GM19099 (cell line): ENCODE data around the gene TSHZ1.

Experiments used
- POLR2A ChIP-seq: IDR thresholded peaks from 3 replicates; pipeline ENCODE4 v1.6.1; 2011; ENCODE audit warnings: low read depth; ENCODE audit not compliant: insufficient read length; ENCODE audit errors: extremely low read depth

Gene TSHZ1

DNA sequence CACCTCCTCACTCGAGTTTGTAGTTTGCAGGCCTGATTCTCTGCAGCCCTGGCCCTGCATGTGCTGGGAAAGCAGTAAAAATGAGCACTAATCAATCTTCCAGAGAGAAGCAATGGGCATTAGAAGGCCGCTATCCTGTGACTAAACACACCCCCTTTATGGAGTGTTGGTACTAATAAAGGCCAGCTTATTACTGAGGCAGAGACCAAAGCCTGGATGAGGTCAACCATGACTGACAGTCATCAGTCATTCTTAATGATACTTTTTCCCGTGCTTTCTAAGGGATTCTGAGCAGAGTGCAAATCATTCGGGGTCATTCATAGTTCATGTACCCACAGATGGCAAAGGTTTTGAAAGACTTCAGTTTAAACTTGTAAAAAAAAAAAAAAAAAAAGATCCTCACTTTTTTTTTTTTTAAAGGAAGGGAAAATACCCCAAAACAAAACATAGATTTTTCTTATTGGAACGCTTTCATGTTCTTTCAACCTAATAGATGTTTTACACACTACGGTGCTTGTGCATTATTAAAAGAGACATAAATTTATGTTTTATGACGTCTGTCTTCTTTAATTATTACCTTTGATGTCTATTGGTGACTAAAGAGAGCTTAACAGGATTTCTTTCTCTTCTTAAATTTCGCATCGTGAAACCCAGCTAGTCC lies 13.2 kb downstream of the TSHZ1 start:
- no peak for TF ChIP-seq POLR2A

DNA sequence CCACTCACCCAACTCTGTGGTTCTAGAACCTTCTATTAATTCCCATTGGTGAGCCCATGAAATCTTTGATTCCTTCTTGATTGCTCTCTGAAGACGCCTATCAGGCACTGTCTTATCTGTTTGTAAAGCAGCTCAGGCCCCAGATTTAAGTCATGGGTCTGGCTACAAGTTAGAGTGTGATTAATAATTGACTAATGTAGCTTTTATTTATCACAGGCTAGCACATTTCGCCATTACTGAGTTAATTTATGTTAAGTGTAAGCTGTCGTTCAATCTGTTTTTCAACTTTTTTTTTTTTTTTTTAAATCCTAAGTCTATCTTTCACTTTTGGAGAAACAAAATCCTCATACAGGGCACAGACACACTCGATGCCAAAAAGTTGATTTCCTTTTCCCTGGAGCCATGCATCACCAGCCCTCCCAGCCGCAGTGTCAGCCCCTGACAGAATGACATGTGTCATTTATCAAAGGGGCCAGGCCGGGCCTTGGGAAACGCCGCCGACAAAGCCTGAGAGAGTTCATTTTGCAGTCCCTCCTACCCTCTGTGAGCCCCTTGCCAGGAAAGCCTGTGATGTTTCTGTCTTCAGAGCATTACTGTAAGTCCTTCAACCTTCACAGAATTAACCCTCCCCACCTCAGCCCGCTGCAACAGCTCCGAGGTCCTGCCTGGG lies 15.8 kb downstream of the TSHZ1 start:
- TF ChIP-seq POLR2A, result no peak

DNA sequence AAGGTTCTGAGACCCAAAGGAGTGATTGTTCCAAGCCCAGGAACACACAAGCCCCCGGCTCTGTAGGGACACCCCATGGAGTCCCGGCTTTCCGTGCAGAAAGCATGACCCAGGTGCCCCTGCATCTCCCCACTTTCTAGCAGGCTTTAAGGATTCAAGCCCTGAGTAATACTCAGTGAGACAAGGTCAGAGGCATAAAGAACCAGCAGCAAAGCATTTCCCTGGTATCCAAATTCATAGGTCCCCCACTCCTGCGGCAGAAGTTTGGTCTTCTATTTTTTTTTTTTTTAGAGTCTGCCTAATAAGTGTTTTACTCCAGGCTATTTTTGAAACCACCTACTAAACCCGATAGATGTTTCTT lies 16.3 kb downstream of the TSHZ1 start:
- no peak for TF ChIP-seq POLR2A

DNA sequence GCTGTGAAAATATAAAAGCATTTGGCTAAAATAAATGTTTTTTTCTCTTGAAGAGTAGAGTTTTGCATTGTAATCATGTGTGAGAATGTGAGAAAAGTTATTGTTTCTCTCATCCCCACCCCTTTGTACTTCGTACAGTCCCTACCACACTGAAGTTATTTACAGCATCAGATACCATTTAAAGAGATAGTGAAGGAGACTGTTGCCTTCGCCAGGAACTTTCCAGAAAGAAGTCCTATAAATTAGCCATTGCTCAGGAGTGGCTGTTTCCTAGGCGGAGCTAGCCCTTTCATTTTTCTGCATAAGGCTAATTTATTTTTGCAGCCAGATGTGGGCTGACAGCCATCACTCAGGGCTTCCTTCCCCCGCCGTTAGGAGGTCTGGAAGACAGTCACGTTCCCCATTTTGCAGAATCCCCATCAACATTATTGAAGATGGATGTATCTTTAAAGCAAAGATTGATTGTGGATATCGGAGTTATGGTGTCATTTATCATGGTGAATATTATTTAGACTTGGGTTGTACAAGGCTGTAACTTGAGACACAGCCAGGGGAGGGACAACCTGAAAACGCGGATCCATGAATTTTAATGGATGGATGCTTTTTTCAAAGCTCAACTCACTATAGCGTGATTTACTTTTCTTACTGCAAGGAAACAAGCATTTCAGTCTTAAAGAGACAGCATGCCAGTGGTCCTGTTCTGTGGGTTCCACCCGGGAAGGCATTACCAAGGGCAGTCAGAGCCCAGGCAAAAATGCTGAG lies 17.1 kb downstream of the TSHZ1 start:
- TF ChIP-seq POLR2A, result no peak

DNA sequence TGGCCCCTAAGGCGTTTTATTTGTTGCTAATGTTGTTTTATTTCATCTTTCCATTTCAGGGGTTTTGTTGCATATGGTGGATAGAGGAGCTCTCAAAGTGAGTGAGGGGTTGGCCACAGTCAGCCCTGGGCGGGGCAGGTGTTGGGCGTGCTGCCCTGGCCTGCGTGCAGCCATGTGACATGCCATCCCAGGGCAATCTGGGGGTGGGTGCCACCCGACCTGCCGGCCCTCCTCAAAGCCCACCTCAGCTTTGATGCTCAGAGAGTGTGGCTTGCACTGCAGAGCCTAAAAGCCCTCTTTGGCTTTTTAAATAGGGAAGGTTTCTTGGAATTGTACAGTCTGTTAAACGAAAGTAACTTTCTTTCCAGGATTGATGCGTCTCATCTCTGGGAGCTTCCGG lies 18.4 kb downstream of the TSHZ1 start:
- no peak for TF ChIP-seq POLR2A

DNA sequence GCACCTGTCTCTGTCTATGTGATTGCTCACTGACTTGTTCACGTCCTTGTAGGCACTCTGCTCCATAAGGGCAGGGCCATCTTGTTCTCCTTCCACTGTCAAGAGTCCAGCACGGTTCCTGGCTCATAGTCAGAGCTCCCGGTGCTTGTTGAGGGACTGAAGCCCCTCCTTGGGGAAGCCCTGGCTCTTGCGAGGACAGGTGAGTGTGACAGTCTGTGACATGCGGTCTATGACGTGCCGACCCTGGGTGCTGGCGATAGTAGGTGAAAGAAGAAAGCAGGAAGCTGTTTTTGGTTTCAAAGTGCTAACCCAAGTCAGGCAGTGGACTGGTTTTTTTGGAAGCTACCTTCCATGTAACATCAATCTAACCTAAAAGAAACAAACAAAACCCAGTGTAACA lies 18.8 kb downstream of the TSHZ1 start:
- TF ChIP-seq POLR2A, result no peak

DNA sequence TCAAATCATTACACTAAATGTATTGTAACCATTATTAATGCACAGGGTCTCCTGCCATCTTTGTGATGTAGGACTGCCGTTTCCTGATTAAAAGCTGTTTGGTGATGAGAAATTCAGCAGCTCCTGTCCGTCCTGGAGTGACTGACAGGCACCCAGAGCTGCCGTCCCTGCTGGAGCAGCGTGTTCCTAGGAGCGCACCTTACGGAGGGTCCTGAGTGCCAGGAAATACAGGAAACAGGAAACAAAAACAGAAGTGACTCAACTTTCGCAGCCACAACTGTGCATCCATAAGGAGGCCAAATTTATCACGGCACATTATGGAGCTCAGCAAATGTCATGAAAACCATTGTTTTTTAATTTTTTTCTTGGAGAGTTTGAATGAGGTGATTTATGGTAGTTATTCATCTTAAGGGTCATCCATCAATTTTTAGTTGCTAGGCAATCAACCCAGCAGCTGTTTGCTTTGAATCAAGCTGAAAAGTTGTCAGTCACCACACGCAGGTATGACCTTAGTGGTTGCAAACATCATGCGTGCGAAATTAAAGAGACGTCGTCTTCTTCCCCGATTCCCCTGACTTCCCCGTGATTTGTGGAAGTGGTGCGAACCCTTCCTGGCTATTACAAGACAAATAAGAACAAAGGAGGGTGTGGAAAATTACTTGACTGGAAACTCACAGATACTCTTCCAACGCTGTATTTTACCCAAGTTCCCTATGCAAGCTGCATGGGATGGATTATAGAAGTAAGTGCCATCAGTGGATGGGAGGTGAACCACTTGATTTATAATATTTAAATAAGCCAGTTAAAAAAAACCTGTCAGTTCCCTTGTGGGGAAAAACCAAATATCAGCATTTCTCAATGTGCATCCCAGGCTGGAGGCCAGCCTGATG lies 19.8 kb downstream of the TSHZ1 start:
- TF ChIP-seq POLR2A, result no peak

DNA sequence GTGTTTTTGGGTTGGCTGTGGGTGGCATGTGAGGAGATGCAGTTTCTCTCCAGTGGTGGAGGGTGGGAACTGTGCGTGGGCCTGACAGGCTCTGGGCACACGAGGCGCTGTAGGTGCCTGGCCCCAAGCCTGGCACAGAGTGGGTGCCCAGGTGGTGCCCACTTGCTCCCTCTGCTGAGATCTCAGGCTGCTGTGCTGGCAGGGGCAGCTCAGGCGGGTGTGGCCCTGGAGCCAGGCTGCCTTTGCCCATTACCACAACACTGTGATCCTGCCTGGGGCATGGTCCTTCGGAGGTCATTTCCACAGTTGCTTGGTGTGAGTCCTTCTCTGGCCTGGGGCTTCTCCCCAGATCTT lies 20.4 kb downstream of the TSHZ1 start:
- no peak for TF ChIP-seq POLR2A

DNA sequence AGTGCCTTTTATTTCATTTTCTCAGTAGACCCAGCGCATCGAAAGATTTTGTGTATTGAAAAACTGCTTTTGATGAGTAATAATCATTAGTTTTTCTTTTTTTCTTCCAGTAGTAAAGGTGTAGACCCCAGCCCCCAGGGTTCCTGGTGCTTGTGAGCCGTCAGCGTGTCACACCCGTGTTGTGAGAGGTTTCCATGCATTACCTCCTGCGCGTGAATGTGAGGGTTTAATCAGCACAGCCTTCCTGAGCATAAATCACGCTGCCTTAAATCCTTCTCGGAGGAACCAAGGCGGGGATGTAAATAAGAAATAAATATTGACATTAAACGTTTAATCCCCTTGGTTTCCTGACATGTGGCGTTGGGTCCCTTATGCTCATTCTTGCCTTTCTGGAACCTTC lies 24.3 kb downstream of the TSHZ1 start:
- no peak for TF ChIP-seq POLR2A

DNA sequence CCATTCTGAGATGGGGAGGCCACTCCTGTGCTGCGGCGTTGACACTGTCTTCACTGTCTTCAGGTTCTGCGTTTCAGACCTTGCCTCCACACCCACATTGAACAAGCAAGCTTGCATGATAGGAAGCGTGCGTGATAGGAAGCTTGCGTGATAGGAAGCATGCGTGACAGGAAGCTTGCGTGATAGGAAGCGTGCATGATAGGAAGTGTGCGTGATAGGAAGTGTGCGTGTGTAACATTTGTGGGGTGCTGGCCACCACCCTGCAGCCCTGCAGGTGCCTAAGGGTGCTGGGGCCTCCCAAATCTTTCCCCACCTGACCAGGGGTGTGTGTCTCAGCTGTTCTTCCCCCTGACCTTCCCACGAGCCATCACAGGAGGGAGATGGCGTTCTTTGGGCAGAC lies 25.3 kb downstream of the TSHZ1 start:
- no peak for TF ChIP-seq POLR2A

DNA sequence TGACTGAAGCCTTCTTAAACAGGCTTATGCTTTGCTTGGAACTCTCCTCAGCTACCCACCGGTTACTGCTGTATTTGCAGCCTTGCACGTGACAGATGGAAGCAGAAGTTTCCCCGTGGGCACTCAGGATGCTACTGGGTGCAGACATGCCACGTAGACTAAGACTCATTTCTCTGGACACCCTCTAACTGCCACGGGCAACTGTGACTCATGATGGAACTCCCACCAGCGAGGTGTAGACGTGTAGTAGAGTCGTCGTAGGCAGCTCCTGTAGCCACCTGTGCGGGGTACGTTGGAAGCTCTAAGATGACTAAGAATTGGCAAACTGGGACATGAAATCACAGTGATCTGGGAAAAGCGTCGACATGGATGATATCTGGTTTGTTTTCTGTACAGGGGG lies 27.5 kb downstream of the TSHZ1 start:
- no peak for TF ChIP-seq POLR2A

DNA sequence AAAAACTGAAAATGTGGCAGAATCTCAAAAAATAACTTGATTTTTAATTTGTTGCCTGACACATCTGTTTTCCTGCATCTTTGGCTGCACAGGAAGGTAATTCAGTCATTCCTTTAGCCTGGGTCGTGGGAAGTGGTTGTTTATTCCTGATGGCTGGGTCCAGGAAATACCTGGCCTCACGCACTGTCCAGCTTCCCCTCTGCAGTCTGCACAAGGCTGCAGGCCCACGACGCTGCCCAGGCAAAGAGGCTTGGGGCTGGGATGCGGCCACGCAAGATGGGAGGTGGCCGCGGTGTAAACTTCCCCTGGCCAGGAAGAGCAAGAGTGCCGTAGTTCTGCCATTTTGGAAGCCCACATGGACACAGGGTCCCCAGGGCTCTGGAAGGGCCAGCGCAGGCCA lies 28.2 kb downstream of the TSHZ1 start:
- no peak for TF ChIP-seq POLR2A

DNA sequence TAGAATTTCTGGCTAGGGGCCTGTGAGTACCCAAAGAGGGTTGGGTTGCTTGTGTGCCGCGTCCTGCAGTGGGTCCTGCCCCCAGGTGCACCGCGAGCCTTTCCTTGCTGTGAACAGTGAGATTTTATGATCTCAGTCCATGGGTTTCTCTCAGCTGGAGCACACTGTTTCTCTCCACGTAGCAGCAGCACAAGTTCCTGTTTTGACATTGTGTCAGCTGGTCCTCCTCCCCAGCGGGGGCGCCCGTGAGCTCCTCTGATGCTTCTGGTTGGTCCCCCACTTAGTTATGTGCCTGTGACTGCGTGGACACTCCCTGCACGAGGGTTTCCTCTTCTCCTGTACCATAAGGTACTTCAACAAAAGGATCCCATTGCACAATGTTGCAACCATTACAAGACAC lies 29.8 kb downstream of the TSHZ1 start:
- TF ChIP-seq POLR2A, result no peak

DNA sequence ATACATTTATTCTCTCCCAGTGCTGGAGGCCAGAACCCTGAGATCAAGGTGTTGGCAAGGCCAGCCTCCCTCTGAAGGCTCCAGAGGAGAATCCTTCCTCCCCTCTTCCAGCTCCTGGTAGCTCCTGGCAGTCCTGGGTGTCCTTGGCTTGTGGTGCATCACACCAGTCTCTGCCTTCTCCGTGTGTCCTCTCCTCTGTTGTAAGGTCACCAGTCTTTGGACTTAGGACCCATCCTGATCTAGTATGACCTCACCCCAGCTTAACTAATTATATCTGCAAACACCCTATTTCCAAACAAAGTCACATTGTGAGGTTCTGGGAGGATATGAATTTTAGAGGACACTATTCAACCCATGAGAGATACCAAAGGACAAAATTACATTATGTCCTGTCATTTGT lies 31.1 kb downstream of the TSHZ1 start:
- no peak for TF ChIP-seq POLR2A

DNA sequence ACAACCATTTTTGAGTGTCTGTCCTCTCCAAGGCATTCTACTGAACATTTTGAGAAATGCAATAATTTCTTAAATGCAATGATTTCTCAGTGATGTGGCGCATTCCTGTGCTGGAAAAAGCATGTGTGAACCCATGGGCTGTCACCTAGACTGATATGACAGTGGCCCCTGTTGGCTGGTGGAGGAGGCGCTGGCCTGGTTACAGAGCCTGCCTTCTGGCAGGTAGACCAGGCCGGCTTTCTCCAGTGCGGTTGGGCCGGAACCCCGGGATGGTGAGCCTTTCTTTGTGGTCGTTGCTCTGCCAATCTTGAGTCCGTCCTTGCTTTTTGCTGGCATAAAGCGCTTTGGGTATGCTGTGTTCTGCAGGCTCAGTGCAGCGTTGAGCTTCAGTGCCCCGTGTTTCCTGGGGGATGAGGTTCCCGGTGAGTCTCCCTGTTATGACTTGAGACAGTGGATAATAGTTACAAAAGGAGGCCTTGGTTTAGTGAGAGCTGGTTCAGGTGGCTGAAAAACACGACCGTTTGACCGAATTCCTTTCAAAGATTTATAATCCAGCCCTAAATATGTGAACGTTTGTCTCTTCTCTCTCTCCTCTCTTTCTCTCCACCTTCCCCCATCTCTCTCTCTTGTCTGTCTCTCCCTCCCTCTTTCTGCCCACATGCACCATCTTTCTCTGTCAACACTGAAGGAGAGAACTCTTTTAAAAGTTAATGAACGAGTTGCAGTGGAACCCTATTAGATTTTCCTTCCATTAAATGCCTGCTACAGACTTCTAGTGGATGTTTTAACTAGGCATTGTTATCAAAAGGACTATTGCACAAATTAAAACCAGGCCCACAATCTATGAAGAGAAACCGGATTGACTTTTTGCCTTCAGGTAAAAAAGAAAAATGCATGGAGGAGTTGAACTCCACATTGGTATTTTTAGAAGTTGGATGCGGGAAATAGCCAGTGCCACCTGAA lies 34.0 kb downstream of the TSHZ1 start:
- TF ChIP-seq POLR2A, result no peak
